ENCODE results near the gene SLC6A3. TPM values are rescaled to one million over a fixed set of nuclear protein-coding genes. Genes with fewer than 3 reads are reported as not detected.

The SLC6A3 gene
- total RNA-seq, 1 experiment from 2014 or later: not detected

GRCh38 chr5:1383886-1384401 lies 61.3 kb downstream of the SLC6A3 start:
- no TSS peak for BruUV-seq (replicated peaks)
- Histone ChIP-seq H3K27me3 (replicated peaks; ENCODE audit: insufficient read depth, low read depth, low read length, poor library complexity) (peaks cover 28% of the 10 kb centered on the region), H3K9me3 (ENCODE audit: low read depth, low read length, poor library complexity, severe bottlenecking) (no peaks in the 10 kb centered on the region), H3K36me3 (ENCODE audit: insufficient read depth, low read length, poor library complexity, severe bottlenecking) (no peaks in the 10 kb centered on the region), H3K4me1 (ENCODE audit: insufficient read depth, low read length, poor library complexity, severe bottlenecking) (no peaks in the 10 kb centered on the region), H3K27ac (ENCODE audit: low read depth, low read length, poor library complexity, severe bottlenecking) (no peak overlapping the region), H3K4me3 (ENCODE audit: low read depth, low read length, poor library complexity, severe bottlenecking) (no peak overlapping the region)
- ChIA-PET POLR2A (ENCODE audit: low non-redundant PET) (no interaction called here), CTCF (no interaction called here)
- TF ChIP-seq EZH2 (IDR thresholded peaks at IDR 0.05; ENCODE audit: borderline replicate concordance, low read depth, low read length, poor library complexity, severe bottlenecking) (no peak), CTCF (conservative IDR thresholded peaks at IDR 0.05; ENCODE audit: low read depth, low read length) (no peak)
- intact Hi-C loops (cut with micrococcal nuclease; ENCODE audit: unreplicated experiment): no loop called here
- DNase-seq (ENCODE audit: low spot score): no peak

GRCh38 chr5:1383344-1383743 lies 61.9 kb downstream of the SLC6A3 start:
- CTCF ChIA-PET: no interaction called here
- peaks cover 26% of the 10 kb centered on the region for H3K27me3 ChIP-seq (replicated peaks; ENCODE audit: insufficient read depth, low read depth, low read length, poor library complexity)
- BruUV-seq (replicated peaks): no TSS peak
- intact Hi-C loops (cut with micrococcal nuclease; ENCODE audit: unreplicated experiment): no loop called here
- no peaks in the 10 kb centered on the region for H3K4me1 ChIP-seq (ENCODE audit: insufficient read depth, low read length, poor library complexity, severe bottlenecking)
- TF ChIP-seq CTCF (conservative IDR thresholded peaks at IDR 0.05; ENCODE audit: low read depth, low read length) (no peak), EZH2 (IDR thresholded peaks at IDR 0.05; ENCODE audit: borderline replicate concordance, low read depth, low read length, poor library complexity, severe bottlenecking) (no peak)
- H3K27ac ChIP-seq (ENCODE audit: low read depth, low read length, poor library complexity, severe bottlenecking): no peak overlapping the region
- H3K36me3 ChIP-seq (ENCODE audit: insufficient read depth, low read length, poor library complexity, severe bottlenecking): no peaks in the 10 kb centered on the region
- H3K9me3 ChIP-seq (ENCODE audit: low read depth, low read length, poor library complexity, severe bottlenecking): no peaks in the 10 kb centered on the region
- no peak for DNase-seq (ENCODE audit: low spot score)
- POLR2A ChIA-PET (ENCODE audit: low non-redundant PET): no interaction called here
- no peak overlapping the region for H3K4me3 ChIP-seq (ENCODE audit: low read depth, low read length, poor library complexity, severe bottlenecking)

- H3K27ac ChIP-seq (ENCODE audit: low read depth, low read length, poor library complexity, severe bottlenecking): no peak overlapping the region
- H3K4me3 ChIP-seq (ENCODE audit: low read depth, low read length, poor library complexity, severe bottlenecking): no peak overlapping the region
- TF ChIP-seq EZH2 (IDR thresholded peaks at IDR 0.05; ENCODE audit: borderline replicate concordance, low read depth, low read length, poor library complexity, severe bottlenecking) (no peak), CTCF (conservative IDR thresholded peaks at IDR 0.05; ENCODE audit: low read depth, low read length) (no peak)
- no TSS peak for BruUV-seq (replicated peaks)
- peaks cover 15% of the 10 kb centered on the region for H3K27me3 ChIP-seq (replicated peaks; ENCODE audit: insufficient read depth, low read depth, low read length, poor library complexity)
- intact Hi-C loops (cut with micrococcal nuclease; ENCODE audit: unreplicated experiment): no loop called here
- no peaks in the 10 kb centered on the region for H3K9me3 ChIP-seq (ENCODE audit: low read depth, low read length, poor library complexity, severe bottlenecking)
- ChIA-PET POLR2A (ENCODE audit: low non-redundant PET) (no interaction called here), CTCF (no interaction called here)
- H3K36me3 ChIP-seq (ENCODE audit: insufficient read depth, low read length, poor library complexity, severe bottlenecking): no peaks in the 10 kb centered on the region
- H3K4me1 ChIP-seq (ENCODE audit: insufficient read depth, low read length, poor library complexity, severe bottlenecking): no peaks in the 10 kb centered on the region
- DNase-seq (ENCODE audit: low spot score): no peak
Observed at GRCh38 chr5:1382248-1382700, 63.0 kb downstream of the SLC6A3 start.
